Prostate gland (tissue), 2 donors: ENCODE data around the gene IWS1.

ENCODE experiments used
- POLR2A ChIP-seq: fragments of 450-650 bp; IDR thresholded peaks from one replicate; pipeline ENCODE4 v1.6.1; 2016; ENCODE audit warnings: antibody characterized with exemption, mild to moderate bottlenecking
- POLR2AphosphoS5 ChIP-seq: sonication (generic); formaldehyde crosslinking; IDR thresholded peaks from one replicate; pipeline ENCODE4 v1.6.1; 2017; ENCODE audit warnings: antibody characterized with exemption
- TF ChIP-seq, protein P1 (sequence below), 4 experiments: fragments of 200-600 bp in 2 of 4; fragments of 450-650 bp in 2 of 4; sonication (generic) in 2 of 4; IDR thresholded peaks; 1 replicate in 3 of 4; 2 replicates in 1 of 4; pipeline ENCODE4 v1.5.1; 2016 to 2019; ENCODE audit warnings: antibody characterized with exemption in 4 of 4, mild to moderate bottlenecking in 2 of 4, moderate library complexity in 2 of 4

DNA sequence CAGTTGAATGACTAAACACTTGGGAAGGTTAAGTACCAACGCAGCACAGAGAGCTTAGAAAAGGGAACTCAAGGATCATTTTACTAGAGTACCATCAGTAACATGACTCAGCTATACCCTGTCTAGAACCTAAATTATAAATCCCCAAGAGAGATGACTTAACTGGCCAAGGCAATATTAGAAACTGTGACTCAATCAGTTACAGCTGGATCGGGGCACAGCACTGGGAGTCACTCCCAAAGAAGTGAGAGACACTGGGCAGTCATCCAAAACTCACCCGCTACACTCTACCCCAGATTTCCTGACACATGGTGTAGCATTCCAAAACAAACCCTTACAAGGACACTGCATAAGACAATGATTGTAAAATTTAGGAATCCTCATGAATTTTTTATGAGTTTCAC lies 17.7 kb downstream of the IWS1 start:
- TF ChIP-seq, protein P1, sequence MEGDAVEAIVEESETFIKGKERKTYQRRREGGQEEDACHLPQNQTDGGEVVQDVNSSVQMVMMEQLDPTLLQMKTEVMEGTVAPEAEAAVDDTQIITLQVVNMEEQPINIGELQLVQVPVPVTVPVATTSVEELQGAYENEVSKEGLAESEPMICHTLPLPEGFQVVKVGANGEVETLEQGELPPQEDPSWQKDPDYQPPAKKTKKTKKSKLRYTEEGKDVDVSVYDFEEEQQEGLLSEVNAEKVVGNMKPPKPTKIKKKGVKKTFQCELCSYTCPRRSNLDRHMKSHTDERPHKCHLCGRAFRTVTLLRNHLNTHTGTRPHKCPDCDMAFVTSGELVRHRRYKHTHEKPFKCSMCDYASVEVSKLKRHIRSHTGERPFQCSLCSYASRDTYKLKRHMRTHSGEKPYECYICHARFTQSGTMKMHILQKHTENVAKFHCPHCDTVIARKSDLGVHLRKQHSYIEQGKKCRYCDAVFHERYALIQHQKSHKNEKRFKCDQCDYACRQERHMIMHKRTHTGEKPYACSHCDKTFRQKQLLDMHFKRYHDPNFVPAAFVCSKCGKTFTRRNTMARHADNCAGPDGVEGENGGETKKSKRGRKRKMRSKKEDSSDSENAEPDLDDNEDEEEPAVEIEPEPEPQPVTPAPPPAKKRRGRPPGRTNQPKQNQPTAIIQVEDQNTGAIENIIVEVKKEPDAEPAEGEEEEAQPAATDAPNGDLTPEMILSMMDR (IDR thresholded peaks at IDR 0.05), result no peak
- no peak for TF ChIP-seq POLR2A
- TF ChIP-seq POLR2AphosphoS5, result peak; percentile 59
